ENCODE data around the gene CNOT11. TPM values are rescaled to one million over a fixed set of nuclear protein-coding genes. Genes with fewer than 3 reads are reported as not detected.
"Not testable (repeated sequence)": the region's sequence is repeated elsewhere in the genome, so short reads cannot be mapped to it uniquely, and the experiment has no call there.

CNOT11 gene
- polyA plus RNA-seq, 6 donors from 2014 or later: 41.2 to 51.9 (median 45.8) TPM

DNA sequence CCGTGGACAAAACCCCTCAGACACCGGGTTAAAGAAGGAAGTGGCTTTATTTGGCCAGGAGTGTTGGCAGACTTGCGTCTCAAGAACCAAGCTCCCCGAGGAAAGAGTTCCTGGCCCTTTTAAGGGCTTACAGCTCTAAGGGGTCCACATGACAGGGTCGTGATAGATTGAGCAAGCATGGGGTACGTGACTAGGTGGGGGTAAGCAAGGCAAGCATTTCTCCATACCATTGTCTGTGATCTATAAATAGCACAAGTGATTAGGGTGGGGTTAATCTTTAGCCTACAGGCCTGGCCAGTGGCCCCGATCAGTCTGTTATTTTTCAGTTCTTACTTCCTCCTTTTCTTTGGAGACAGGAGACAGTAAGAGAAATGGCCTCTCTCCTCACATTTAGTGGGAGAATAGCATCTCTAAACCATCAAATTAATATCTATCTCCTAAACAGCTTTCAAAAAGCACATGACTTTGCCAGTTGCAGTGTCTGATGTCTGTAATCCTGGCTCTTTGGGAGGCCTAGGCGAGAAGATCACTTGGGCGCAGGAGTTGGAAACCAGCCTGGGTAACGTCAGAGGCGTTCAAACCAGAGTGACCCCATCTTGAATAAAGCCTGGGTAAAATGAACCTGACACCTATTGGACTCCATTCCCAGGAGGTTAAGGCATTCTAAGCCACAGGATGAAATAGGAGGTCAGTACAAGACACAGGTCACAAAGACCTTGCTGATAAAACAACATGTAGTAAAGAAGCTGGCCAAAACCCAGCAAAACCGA, 18.3 kb upstream of the CNOT11 start:
- H3K27me3 Mint-ChIP-seq: peaks cover 25 to 43% (median 35%) of the 10 kb centered on the region in 3 donors
- ATAC-seq (ENCODE audit: low read depth in 2 of 2) (no peak), DNase-seq (no peak)
- no peak overlapping the region for H3K4me3 Mint-ChIP-seq
- peaks cover 5 to 26% of the 10 kb centered on the region in 2 donors for H3K36me3 Mint-ChIP-seq
- peaks cover 4 to 46% (median 21%) of the 10 kb centered on the region in 7 donors for H3K9me3 Mint-ChIP-seq
- H3K27ac Mint-ChIP-seq: no peak overlapping the region
- H3K4me1 Mint-ChIP-seq: peaks cover 10 to 18% (median 12%) of the 10 kb centered on the region in 3 donors

DNA sequence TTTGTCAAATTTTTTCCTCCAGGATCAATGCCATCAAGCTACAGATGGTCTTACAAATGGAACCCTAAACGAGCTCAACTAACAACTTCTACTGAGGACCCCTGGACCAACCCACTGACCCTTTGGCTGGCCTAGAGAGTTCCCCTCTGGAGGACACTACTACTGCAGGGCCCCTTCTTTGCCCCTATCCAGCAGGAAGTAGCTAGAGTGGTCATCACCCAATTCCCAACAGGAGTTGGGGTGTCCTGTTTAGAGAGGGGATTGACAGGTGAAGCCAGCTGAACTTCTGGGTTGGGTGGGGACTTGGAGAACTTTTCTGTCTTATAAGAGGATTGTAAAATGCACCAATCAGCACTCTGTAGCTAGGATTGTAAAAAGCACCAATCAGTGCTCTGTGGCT, 16.7 kb upstream of the CNOT11 start:
- peaks cover 12 to 18% (median 14%) of the 10 kb centered on the region in 3 donors for H3K4me1 Mint-ChIP-seq
- H3K27me3 Mint-ChIP-seq: peaks cover 20 to 37% (median 34%) of the 10 kb centered on the region in 3 donors

DNA sequence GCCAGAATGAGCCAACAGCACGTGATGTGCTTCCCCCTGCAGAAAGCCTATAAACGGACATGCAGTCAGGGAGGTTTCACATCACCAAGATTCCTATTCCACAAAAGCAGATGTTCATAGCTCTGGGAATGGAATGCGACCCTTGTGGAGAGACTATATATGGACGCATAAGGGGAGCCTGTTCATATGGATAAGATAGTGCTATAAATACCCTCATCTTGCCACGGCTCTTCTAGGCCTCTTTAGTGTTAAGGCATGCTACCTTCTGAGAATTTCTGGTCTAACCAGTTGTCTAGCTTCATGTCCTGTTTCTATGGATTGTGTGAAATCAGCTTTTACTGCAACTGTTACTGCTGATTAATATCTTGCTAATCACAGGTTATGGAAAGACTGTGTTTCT, 14.7 kb upstream of the CNOT11 start:
- not testable (repeated sequence) for DNase-seq; H3K36me3 Mint-ChIP-seq; H3K4me3 Mint-ChIP-seq; H3K27ac Mint-ChIP-seq; ATAC-seq (ENCODE audit: low read depth in 2 of 2)
- Mint-ChIP-seq H3K9me3 (peaks cover 2 to 34% (median 20%) of the 10 kb centered on the region in 7 donors), H3K4me1 (peaks cover 7 to 14% (median 11%) of the 10 kb centered on the region in 3 donors), H3K27me3 (peaks cover 5 to 19% (median 18%) of the 10 kb centered on the region in 3 donors)

More for the DNA sequence above, 16.7 kb upstream of the CNOT11 start:
- ATAC-seq (ENCODE audit: low read depth in 2 of 2); H3K27ac Mint-ChIP-seq; DNase-seq; H3K4me3 Mint-ChIP-seq: not testable (repeated sequence)
- Mint-ChIP-seq H3K36me3 (peaks cover 0 to 20% of the 10 kb centered on the region in 2 donors), H3K9me3 (peaks cover 2 to 39% (median 21%) of the 10 kb centered on the region in 7 donors)

DNA sequence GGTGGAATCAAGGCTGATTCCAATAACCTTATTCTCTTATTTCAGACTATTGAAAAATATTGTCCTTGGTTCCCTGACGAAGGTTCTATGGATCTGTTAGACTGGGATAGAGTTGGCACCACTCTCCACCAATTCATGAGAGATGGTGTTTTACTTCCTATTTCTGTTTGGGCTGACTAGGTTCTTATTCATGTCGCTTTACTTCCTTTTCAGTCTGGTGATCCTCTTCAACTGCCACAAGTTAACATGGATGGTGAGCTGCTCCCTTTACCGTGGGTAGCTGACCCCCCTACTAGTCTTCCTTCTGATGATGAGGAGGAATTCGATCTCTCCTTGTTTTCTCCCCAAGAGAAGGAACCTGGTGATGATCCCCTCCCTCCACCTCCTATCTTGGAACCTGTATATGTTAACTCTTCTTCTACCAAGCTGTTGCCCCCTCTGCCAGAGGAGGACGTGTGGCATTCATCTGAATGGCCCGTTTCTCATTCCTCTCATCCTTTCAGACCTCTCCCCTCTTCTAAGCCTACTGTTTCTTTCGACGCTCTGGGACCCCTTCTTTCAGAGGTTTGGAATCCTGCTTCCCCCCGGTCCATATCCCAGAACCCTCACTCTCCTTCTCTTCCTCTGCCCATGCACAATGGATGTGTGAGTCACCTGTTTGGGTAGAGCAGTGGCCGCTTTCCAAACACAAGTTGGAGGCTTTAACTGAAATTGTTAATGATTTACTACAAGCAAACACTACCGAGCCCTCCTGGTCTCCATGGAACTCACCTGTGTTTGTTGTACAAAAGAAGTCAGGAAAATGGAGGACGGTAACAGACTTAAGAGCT, 13.5 kb upstream of the CNOT11 start:
- ATAC-seq (ENCODE audit: low read depth in 2 of 2): no peak
- H3K4me3 Mint-ChIP-seq: peak overlapping the region in 1 of 8 donors; percentile 14
- H3K36me3 Mint-ChIP-seq: peaks cover 0 to 6% of the 10 kb centered on the region in 2 donors
- H3K9me3 Mint-ChIP-seq: peaks cover under 1 to 25% (median 12%) of the 10 kb centered on the region in 7 donors
- H3K27ac Mint-ChIP-seq: no peak overlapping the region
- peaks cover 7 to 11% (median 10%) of the 10 kb centered on the region in 3 donors for H3K4me1 Mint-ChIP-seq
- no peak for DNase-seq
- peaks cover 4 to 19% (median 18%) of the 10 kb centered on the region in 3 donors for H3K27me3 Mint-ChIP-seq

DNA sequence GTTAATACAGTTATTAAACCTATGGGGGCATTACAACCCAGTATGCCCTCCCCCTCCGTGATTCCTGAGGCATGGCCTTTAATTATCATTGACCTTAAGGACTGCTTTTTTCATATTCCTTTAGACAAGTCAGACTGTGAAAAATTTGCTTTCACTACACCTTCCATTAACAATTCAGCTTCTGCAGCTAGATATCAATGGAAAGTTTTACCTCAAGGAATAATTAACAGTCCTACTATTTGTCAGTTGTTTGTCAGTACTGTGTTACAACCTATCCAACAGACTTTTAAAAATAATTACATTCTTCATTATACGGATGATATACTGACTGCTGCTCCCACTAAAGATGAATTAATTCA, 12.9 kb upstream of the CNOT11 start:
- not testable (repeated sequence) for H3K27ac Mint-ChIP-seq; H3K36me3 Mint-ChIP-seq; DNase-seq; ATAC-seq (ENCODE audit: low read depth in 2 of 2)
- Mint-ChIP-seq H3K4me3 (peak overlapping the region in 1 of 8 donors; percentile 14), H3K4me1 (peaks cover 7 to 11% (median 8%) of the 10 kb centered on the region in 3 donors), H3K27me3 (peaks cover 4 to 19% (median 18%) of the 10 kb centered on the region in 3 donors), H3K9me3 (peaks cover 0 to 22% (median 12%) of the 10 kb centered on the region in 7 donors)

DNA sequence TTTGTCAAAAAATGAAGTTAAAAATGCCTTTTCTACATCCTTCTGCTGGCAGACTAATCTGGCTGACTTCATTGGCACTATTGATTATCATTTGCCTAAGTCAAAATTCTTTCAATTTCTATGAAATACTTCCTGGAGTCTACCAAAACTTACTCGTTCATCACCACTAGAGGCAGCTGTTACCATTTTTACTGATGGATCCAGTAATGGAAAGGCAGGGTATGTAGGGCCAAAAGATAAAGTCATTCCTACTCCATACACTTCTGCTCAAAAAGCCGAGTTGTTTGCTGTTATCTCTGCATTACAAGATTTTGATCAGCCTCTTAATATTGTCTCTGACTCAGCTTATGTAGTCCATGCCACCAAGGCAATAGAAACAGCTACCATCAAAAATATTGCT, 12.0 kb upstream of the CNOT11 start:
- ATAC-seq (ENCODE audit: low read depth in 2 of 2); DNase-seq; H3K4me3 Mint-ChIP-seq; H3K36me3 Mint-ChIP-seq: not testable (repeated sequence)
- Mint-ChIP-seq H3K4me1 (peaks cover 7 to 11% (median 8%) of the 10 kb centered on the region in 3 donors), H3K27ac (peak overlapping the region in 1 of 6 donors; percentile 10), H3K9me3 (peaks cover 0 to 12% (median 7%) of the 10 kb centered on the region in 7 donors), H3K27me3 (peaks cover 4 to 18% (median 14%) of the 10 kb centered on the region in 3 donors)

DNA sequence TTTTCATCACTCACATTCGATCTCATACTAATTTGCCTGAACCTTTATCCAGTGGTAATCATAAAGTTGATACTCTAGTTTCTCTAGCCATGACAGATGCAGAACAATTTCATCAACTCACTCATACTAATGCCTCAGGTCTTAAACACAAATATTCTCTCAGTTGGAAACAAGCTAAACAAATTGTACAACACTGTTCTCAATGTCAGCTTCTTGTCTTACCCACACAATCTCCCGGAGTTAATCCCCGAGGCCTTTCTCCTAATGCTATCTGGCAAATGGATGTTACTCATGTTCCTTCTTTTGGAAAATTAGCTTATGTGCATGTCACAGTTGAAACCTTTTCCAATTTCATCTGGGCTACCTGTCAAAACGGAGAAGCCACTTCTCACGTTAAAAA, 11.5 kb upstream of the CNOT11 start:
- H3K27ac Mint-ChIP-seq: peak overlapping the region in 1 of 6 donors; percentile 10
- DNase-seq (no peak), ATAC-seq (ENCODE audit: low read depth in 2 of 2) (no peak)
- peaks cover 4 to 18% (median 14%) of the 10 kb centered on the region in 3 donors for H3K27me3 Mint-ChIP-seq
- H3K4me3 Mint-ChIP-seq: no peak overlapping the region
- peaks cover 7 to 11% (median 8%) of the 10 kb centered on the region in 3 donors for H3K4me1 Mint-ChIP-seq
- H3K9me3 Mint-ChIP-seq: peaks cover 0 to 8% (median 4%) of the 10 kb centered on the region in 7 donors
- peaks cover 0 to under 1% of the 10 kb centered on the region in 2 donors for H3K36me3 Mint-ChIP-seq

DNA sequence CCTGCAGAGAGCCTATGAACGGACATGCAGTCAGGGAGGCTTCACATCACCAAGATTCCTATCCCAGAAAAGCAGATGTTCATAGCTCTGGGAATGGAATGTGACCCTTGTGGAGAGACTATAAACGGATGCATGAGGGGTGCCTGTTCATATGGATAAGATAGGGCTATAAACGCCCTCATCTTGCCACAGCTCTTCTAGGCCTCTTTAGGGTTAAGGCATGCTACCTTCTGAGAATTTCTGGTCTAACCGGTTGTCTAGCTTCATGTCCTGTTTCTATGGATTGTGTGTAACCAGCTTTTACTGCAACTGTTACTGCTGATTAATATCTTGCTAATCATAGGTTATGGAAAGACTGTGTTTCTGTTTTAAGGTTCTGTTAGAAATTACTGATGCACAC, 8.3 kb upstream of the CNOT11 start:
- not testable (repeated sequence) for H3K27ac Mint-ChIP-seq; H3K4me1 Mint-ChIP-seq; H3K4me3 Mint-ChIP-seq; ATAC-seq (ENCODE audit: low read depth in 2 of 2); H3K27me3 Mint-ChIP-seq; DNase-seq; H3K36me3 Mint-ChIP-seq; H3K9me3 Mint-ChIP-seq

DNA sequence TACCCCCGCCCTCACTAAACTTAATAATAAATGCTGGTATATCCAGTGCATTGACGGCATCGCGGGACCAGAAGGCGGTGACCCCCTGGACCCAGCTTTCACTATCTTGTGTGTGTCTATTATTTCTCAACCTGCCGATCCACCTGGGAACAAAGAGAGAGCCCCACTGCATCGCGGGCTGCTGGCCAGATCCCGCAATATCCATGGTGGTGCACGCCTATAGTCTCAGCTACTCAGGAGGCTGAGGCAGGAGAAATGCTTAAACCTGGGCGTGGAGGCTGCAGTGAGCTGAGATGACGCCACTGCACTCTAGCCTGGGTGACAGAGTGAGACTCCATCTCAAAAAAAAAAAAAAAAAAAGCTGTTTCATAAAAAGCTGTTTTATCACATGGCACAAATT, 7.8 kb upstream of the CNOT11 start:
- not testable (repeated sequence) for H3K4me3 Mint-ChIP-seq; H3K27ac Mint-ChIP-seq; H3K4me1 Mint-ChIP-seq; DNase-seq; H3K36me3 Mint-ChIP-seq; ATAC-seq (ENCODE audit: low read depth in 2 of 2); H3K9me3 Mint-ChIP-seq; H3K27me3 Mint-ChIP-seq

DNA sequence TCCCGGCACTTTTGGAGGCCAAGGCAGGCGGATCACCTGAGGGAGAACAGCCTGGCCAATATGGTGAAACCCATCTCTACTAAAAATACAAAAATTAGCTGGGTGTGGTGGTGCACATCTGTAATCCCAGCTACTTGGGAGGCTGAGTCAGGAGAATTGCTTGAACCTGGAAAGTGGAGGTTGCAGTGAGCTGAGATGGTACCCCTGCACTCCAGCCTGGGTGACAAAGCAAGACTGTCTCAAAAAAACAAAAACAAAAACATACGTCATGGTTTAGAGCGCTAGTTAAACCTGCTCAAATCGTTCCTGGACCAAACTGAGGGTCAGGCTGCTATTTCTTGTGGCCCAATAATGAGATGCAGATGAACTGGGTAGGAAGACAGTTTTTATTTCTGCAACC, 7.2 kb upstream of the CNOT11 start:
- not testable (repeated sequence) for ATAC-seq (ENCODE audit: low read depth in 2 of 2); H3K36me3 Mint-ChIP-seq; H3K4me1 Mint-ChIP-seq; H3K27me3 Mint-ChIP-seq; H3K9me3 Mint-ChIP-seq; DNase-seq; H3K4me3 Mint-ChIP-seq; H3K27ac Mint-ChIP-seq

DNA sequence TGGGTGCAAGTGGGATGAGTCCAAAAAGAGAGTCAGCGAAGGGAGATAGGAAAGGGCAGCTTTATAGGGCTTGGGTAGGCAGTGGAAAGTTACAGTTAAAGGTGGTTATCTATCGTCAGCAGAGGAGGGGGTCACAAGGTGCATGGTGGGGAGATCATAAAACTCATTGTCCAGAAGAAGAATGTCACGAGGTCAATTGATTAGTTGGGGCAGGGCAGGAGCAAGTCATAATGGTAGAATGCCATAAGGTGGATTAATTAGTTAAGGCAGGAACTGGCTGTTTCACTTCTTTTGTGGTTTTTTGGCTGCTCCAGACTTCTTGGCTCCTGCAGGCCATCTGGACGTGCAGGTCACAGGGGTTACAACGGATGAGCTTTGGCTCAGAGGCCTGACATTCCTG, 3.9 kb upstream of the CNOT11 start:
- H3K4me1 Mint-ChIP-seq: peaks cover 9 to 19% (median 10%) of the 10 kb centered on the region in 3 donors
- ATAC-seq (ENCODE audit: low read depth in 2 of 2); H3K27ac Mint-ChIP-seq; DNase-seq; H3K27me3 Mint-ChIP-seq; H3K36me3 Mint-ChIP-seq; H3K4me3 Mint-ChIP-seq; H3K9me3 Mint-ChIP-seq: not testable (repeated sequence)

DNA sequence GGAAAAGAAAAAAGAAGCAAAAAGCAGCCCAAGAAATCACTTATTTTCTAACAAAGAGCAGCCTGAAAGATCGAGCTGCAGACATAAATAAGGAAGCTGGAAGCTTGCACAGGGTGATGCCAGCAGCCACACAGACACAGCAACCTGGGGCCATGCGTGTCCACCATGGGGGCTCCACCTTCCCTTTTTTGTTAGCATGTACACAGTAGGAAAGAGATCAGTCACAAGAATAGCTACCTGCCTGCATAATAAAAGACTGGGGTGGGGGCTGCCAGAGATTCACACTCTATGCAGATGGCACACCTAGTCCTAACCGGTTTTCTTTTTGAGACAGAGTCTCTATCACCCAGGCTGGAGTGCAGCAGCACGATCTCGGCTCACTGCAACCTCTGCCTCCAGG, 2.9 kb upstream of the CNOT11 start:
- Mint-ChIP-seq H3K4me3 (peak overlapping the region in 1 of 8 donors; percentile 78), H3K27ac (peak overlapping the region in 1 of 6 donors; percentile 90), H3K27me3 (no peaks in the 10 kb centered on the region), H3K4me1 (peaks cover 13 to 30% (median 16%) of the 10 kb centered on the region in 3 donors), H3K9me3 (no peaks in the 10 kb centered on the region), H3K36me3 (no peaks in the 10 kb centered on the region)
- ATAC-seq (ENCODE audit: low read depth in 2 of 2): no peak
- DNase-seq: no peak

DNA sequence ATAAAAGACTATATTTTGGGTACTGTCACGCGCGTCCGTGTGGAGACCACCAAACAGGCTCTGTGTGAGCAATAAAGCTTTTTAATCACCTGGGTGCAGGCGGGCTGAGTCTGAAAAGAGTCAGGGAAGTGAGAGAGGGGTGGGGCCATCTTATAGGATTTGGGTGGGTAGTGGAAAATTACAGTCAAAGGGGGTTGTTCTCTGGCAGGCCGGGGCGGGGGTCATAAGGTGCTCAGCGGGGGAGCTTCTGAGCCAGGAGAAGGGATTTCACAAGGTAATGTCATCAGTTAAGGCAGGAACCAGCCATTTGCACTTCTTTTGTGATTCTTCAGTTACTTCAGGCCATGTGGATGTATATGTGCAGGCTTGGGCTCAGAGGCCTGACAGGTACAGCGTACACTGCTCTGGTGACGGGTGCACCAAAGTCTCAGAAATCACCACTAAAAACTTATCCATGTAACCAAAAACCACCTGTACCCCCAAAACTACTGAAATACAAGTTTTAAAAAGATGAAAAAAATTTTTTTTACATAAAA, 1.4 kb upstream of the CNOT11 start:
- Mint-ChIP-seq H3K4me1 (peaks cover 23 to 41% (median 27%) of the 10 kb centered on the region in 3 donors), H3K27ac (peak overlapping the region in 1 of 6 donors; percentile 65), H3K4me3 (peak overlapping the region; percentile 10 to 97 (median 40))
- H3K27me3 Mint-ChIP-seq; ATAC-seq (ENCODE audit: low read depth in 2 of 2); H3K36me3 Mint-ChIP-seq; DNase-seq; H3K9me3 Mint-ChIP-seq: not testable (repeated sequence)
